Stomach (tissue), 4 donors: ENCODE data around the gene SLC38A11.

Experiments used
- POLR2A ChIP-seq, 4 donors: fragments of 450-650 bp; IDR thresholded peaks; one replicate each; pipeline ENCODE4 v1.6.1; 2016; ENCODE audit warnings: antibody characterized with exemption in 4 of 4, control low read depth in 2 of 4, mild to moderate bottlenecking in 1 of 4, moderate library complexity in 1 of 4
- POLR2AphosphoS5 ChIP-seq, 3 donors: sonication (generic); formaldehyde crosslinking; IDR thresholded peaks; one replicate each; pipeline ENCODE4 v1.6.1; 2016; ENCODE audit warnings: antibody characterized with exemption in 3 of 3
- TF ChIP-seq, protein P1 (sequence below), 7 experiments: fragments of 450-650 bp in 4 of 7; fragments of 200-600 bp in 3 of 7; sonication (generic) in 3 of 7; IDR thresholded peaks; one replicate each; pipeline ENCODE4 v1.5.1; 2016 to 2019; ENCODE audit warnings: antibody characterized with exemption in 7 of 7, control low read depth in 2 of 7, mild to moderate bottlenecking in 1 of 7

DNA sequence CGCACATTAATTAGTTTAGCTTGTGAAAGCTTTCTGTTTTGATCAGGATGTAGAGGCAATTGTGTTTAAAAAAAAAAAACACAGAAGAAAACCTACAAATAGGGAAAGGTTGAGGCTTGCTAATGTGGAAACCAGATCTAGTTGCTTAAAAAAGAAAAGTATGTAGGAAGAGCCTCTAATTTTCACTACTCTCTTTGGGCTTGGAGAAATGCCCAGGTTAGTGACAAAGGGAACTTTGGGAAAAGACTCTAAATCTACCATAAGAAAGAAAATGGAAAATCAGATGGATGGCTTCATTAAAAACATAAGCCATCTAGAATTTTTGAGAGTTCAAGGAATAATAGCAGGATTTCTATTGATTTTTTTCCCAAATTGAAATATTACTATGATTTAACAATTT lies 47.3 kb upstream of the SLC38A11 start:
- TF ChIP-seq POLR2AphosphoS5 (IDR thresholded peaks at IDR 0.05) (no peak), POLR2A (IDR thresholded peaks at IDR 0.05) (no peak)
- TF ChIP-seq, protein P1, sequence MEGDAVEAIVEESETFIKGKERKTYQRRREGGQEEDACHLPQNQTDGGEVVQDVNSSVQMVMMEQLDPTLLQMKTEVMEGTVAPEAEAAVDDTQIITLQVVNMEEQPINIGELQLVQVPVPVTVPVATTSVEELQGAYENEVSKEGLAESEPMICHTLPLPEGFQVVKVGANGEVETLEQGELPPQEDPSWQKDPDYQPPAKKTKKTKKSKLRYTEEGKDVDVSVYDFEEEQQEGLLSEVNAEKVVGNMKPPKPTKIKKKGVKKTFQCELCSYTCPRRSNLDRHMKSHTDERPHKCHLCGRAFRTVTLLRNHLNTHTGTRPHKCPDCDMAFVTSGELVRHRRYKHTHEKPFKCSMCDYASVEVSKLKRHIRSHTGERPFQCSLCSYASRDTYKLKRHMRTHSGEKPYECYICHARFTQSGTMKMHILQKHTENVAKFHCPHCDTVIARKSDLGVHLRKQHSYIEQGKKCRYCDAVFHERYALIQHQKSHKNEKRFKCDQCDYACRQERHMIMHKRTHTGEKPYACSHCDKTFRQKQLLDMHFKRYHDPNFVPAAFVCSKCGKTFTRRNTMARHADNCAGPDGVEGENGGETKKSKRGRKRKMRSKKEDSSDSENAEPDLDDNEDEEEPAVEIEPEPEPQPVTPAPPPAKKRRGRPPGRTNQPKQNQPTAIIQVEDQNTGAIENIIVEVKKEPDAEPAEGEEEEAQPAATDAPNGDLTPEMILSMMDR (IDR thresholded peaks at IDR 0.05) = no peak
